HepG2 (cell line): ENCODE data around the gene USF1. TPM values are rescaled to one million over a fixed set of nuclear protein-coding genes. Genes with fewer than 3 reads are reported as not detected.
"Not testable (repeated sequence)": the region's sequence is repeated elsewhere in the genome, so short reads cannot be mapped to it uniquely, and the experiment has no call there.

Experiments
- ATAC-seq: fragments of 200-7000 bp; cut with Tn5 transposase; 3 replicates; pipeline ENCODE4 v1.9.1; 2020; ENCODE audit warnings: mild to moderate bottlenecking, moderate library complexity
- BruUV-seq: library from RNA; stranded (reverse); fragments of 400-500 nt; replicated peaks from 2 replicates; lab custom pipeline; 2021; lab: Mats Ljungman, UMichigan
- CTCF ChIA-PET: fragments of 300-600 bp; formaldehyde crosslinking; extraction: SDS; loops from one replicate; lab custom pipeline; 2021; ENCODE audit warnings: low total read pairs, inconsistent platforms, low intra/inter-chr PET ratio; lab: Yijun Ruan, JAX
- POLR2A ChIA-PET: fragments of 350-600 bp; sonication (Branson Sonifier 250); formaldehyde crosslinking; loops from one replicate; lab custom pipeline; 2020; ENCODE audit warnings: antibody characterized with exemption, inconsistent platforms; lab: Yijun Ruan, JAX
- DNase-seq: peaks from one replicate; pipeline ENCODE4 v3.0.0-alpha.2; 2015; ENCODE audit warnings: low spot score
- FAIRE-seq: peaks from 3 replicates; lab custom pipeline; 2011; peaks lifted over from hg19 to GRCh38; lab: Jason Lieb, UNC
- H2AFZ ChIP-seq: one replicate; pipeline ENCODE4 v1.6.1; 2011; ENCODE audit warnings: low read length, inconsistent platforms
- H3K27ac ChIP-seq: fragments of 300-600 bp; 3 replicates; pipeline ENCODE4 v1.8.0; 2011; ENCODE audit warnings: mixed run types, mild to moderate bottlenecking, mixed read lengths, low read length, inconsistent platforms; ENCODE audit not compliant: insufficient read depth; ENCODE audit errors: extremely low read length
- H3K27me3 ChIP-seq, 2 experiments: fragments of 200-600 bp in 1 of 2; 2 replicates in 1 of 2; 3 replicates in 1 of 2; pipeline versions ENCODE4 v1.6.0 to v1.8.0; 2011; ENCODE audit warnings: low read length in 2 of 2, mild to moderate bottlenecking in 2 of 2, moderate library complexity in 2 of 2, inconsistent platforms in 1 of 2; ENCODE audit not compliant: insufficient read depth in 2 of 2, control insufficient read depth in 1 of 2
- H3K36me3 ChIP-seq, 2 experiments: fragments of 200-600 bp in 1 of 2; replicated peaks in 1 of 2; 2 replicates in 1 of 2; 3 replicates in 1 of 2; pipeline versions ENCODE4 v1.5.1 to v1.8.0; 2011; ENCODE audit warnings: low read length in 2 of 2, inconsistent platforms in 1 of 2; ENCODE audit not compliant: insufficient read depth in 2 of 2, control insufficient read depth in 1 of 2
- H3K4me1 ChIP-seq: 2 replicates; pipeline ENCODE4 v1.5.1; 2012; ENCODE audit warnings: low read length, inconsistent platforms; ENCODE audit not compliant: insufficient read depth
- H3K4me2 ChIP-seq: 2 replicates; pipeline ENCODE4 v1.6.0; 2011; ENCODE audit warnings: low read depth, low read length, inconsistent platforms
- H3K4me3 ChIP-seq, 3 experiments: fragments of 200-600 bp in 1 of 3; sonication (generic), shearing (Covaris generic) in 1 of 3; replicated peaks in 1 of 3; 2 replicates each; pipeline ENCODE4 v1.5.1; 2011 to 2016; ENCODE audit warnings: low read length in 3 of 3, inconsistent platforms in 2 of 3, low read depth in 2 of 3, mild to moderate bottlenecking in 2 of 3, control low read depth in 1 of 3, mixed read lengths in 1 of 3; ENCODE audit not compliant: insufficient read depth in 1 of 3
- H3K79me2 ChIP-seq: one replicate; pipeline ENCODE4 v1.6.1; 2011; ENCODE audit warnings: low read length, inconsistent platforms; ENCODE audit not compliant: insufficient read depth
- H3K9ac ChIP-seq: 2 replicates; pipeline ENCODE4 v1.6.0; 2011; ENCODE audit warnings: mild to moderate bottlenecking, low read depth, low read length, inconsistent platforms; ENCODE audit not compliant: insufficient read depth
- H3K9me3 ChIP-seq: 2 replicates; pipeline ENCODE4 v1.5.1; 2012; ENCODE audit warnings: mild to moderate bottlenecking, low read length
- H4K20me1 ChIP-seq: 2 replicates; pipeline ENCODE4 v1.6.0; 2011; ENCODE audit warnings: inconsistent platforms, mild to moderate bottlenecking, low read length, moderate library complexity; ENCODE audit not compliant: insufficient read depth
- KDM1A ChIP-seq: IDR thresholded peaks from 2 replicates; pipeline ENCODE4 v1.6.1; 2016; ENCODE audit warnings: missing compliant biosample characterization
- MEF2D ChIP-seq: sonication (generic); formaldehyde crosslinking; IDR thresholded peaks from 2 replicates; pipeline ENCODE4 v1.5.1; 2020; ENCODE audit warnings: mild to moderate bottlenecking, missing genetic modification reagents
- NFYB ChIP-seq: sonication (generic); formaldehyde crosslinking; IDR thresholded peaks from 2 replicates; pipeline ENCODE4 v1.4.0; 2020; ENCODE audit warnings: missing genetic modification reagents
- PHB2 ChIP-seq: fragments of 450-650 bp; IDR thresholded peaks from 2 replicates; pipeline ENCODE4 v1.6.1; 2018; ENCODE audit not compliant: partially characterized antibody
- POLR2G ChIP-seq: fragments of 200-400 bp; formaldehyde crosslinking; IDR thresholded peaks from 2 replicates; pipeline ENCODE4 v1.6.1; 2018; ENCODE audit warnings: mild to moderate bottlenecking, low read depth, low read length, moderate library complexity
- PPARG ChIP-seq: conservative IDR thresholded peaks from 2 replicates; pipeline ENCODE4 v1.6.1; 2016; ENCODE audit warnings: missing biosample characterization, missing genetic modification reagents
- REXO4 ChIP-seq: sonication (generic); formaldehyde crosslinking; IDR thresholded peaks from 2 replicates; pipeline ENCODE4 v1.8.0; 2022; ENCODE audit warnings: missing genetic modification reagents, mild to moderate bottlenecking, borderline replicate concordance
- SALL2 ChIP-seq: sonication (generic); formaldehyde crosslinking; IDR thresholded peaks from 2 replicates; pipeline ENCODE4 v1.8.1; 2023; ENCODE audit warnings: mild to moderate bottlenecking, missing genetic modification reagents, inconsistent platforms
- SMC3 ChIP-seq: IDR thresholded peaks from 2 replicates; pipeline ENCODE4 v1.6.1; 2011; ENCODE audit warnings: low read length, improper control_type of control experiment
- TOE1 ChIP-seq: sonication (generic); formaldehyde crosslinking; IDR thresholded peaks from 2 replicates; pipeline ENCODE4 v1.4.0; 2020; ENCODE audit warnings: mild to moderate bottlenecking, missing genetic modification reagents
- ZNF251 ChIP-seq: sonication (generic); formaldehyde crosslinking; IDR thresholded peaks from 2 replicates; pipeline ENCODE4 v1.9.0; 2021; ENCODE audit warnings: mild to moderate bottlenecking, missing genetic modification reagents
- ZNF652 ChIP-seq: IDR thresholded peaks from 2 replicates; pipeline ENCODE4 v1.6.1; 2016; ENCODE audit warnings: low read depth, borderline replicate concordance
- WGBS: methylation state at CpG from one replicate; pipeline ENCODE4 v1.1.6; 2017; ENCODE audit warnings: low lambda C conversion rate; 5-methylcytosine and 5-hydroxymethylcytosine counted together
- in situ Hi-C: cut with HindIII; loops from 2 replicates; pipeline ENCODE4 v1.10.0; 2017; ENCODE audit warnings: low pct_unique_long_range_greater_than_20kb; ENCODE audit not compliant: extremely low pct_ligation_motif_present
- intact Hi-C: fragments of 100-400 bp; cut with micrococcal nuclease; formaldehyde crosslinking; loops from one replicate; pipeline ENCODE4 v1.10.0; 2022; ENCODE audit not compliant: unreplicated experiment
- polyA plus RNA-seq, 8 experiments: library from polyadenylated mRNA; depleted of rRNA in 3 of 8; stranded (reverse) in 7 of 8; unstranded in 1 of 8; fragments of >200 nt; fragmentation: Illumina TruSeq in 4 of 8; extraction: Trizol in 4 of 8; gene quantifications; 2 replicates each; pipeline versions ENCODE4 v1.2.1 to v1.2.3, GENCODE V29; 2011 to 2016; ENCODE audit warnings: low read depth in 4 of 8, missing spikeins in 1 of 8, mixed read lengths in 1 of 8; ENCODE audit not compliant: insufficient read depth in 1 of 8
- total RNA-seq, 5 experiments: library from RNA; depleted of rRNA; stranded (reverse); fragments of >200 nt; fragmentation: Illumina TruSeq; extraction: Trizol; gene quantifications; 2 replicates each; pipeline ENCODE4 v1.2.3, GENCODE V29; 2016; ENCODE audit warnings: low read depth in 1 of 5
- TF ChIP-seq, protein P1 (sequence below): IDR thresholded peaks from 2 replicates; pipeline ENCODE4 v1.6.1; 2012; ENCODE audit warnings: low read depth, low read length, improper control_type of control experiment
- TF ChIP-seq, protein P2 (sequence below): sonication (generic); formaldehyde crosslinking; conservative IDR thresholded peaks from 2 replicates; pipeline ENCODE4 v1.4.0; 2020; ENCODE audit warnings: missing genetic modification reagents
- TF ChIP-seq, protein P3 (sequence below): IDR thresholded peaks from 2 replicates; pipeline ENCODE4 v1.6.1; 2016; ENCODE audit warnings: mild to moderate bottlenecking, missing biosample characterization, missing genetic modification reagents

The USF1 gene
- total and polyA plus RNA-seq, 2 of the 13 experiments (the other 11 are each of a cell fraction or from before 2014, with no cell fraction given), result 26.9 to 39.4 TPM

DNA sequence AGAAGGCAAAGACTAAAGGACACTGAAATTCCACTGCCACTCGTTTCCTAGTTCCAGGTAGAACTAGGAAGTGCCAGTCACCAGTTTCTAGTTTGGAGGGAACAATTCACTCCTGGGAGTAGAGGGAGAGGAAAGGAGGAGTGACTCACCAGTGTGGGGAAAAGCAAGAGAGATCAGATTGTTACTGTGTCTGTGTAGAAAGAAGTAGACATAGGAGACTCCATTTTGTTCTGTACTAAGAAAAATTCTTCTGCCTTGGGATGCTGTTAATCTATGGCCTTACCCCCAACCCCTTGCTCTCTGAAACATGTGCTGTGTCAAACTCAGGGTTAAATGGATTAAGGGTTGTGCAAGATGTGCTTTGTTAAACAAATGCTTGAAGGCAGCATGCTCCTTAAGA is 29.1 kb downstream of the USF1 start:
- H4K20me1 ChIP-seq, H3K4me3 ChIP-seq, POLR2A ChIA-PET, FAIRE-seq, CTCF ChIA-PET, intact Hi-C loops, H3K9ac ChIP-seq, in situ Hi-C loops, H3K9me3 ChIP-seq, ATAC-seq, H3K36me3 ChIP-seq, H2AFZ ChIP-seq, BruUV-seq, H3K27me3 ChIP-seq, H3K27ac ChIP-seq, H3K4me2 ChIP-seq: not testable (repeated sequence)
- peak; percentile 19; the same call in 1 of the 2 replicates for TF ChIP-seq ZNF652
- DNase-seq, result peak; percentile 20
- 36% methylated on average over 1 of the region's 1 CpG for WGBS
- H3K79me2 ChIP-seq, result peaks cover 55% of the 10 kb centered on the region
- peaks cover 71% of the 10 kb centered on the region for H3K4me1 ChIP-seq

DNA sequence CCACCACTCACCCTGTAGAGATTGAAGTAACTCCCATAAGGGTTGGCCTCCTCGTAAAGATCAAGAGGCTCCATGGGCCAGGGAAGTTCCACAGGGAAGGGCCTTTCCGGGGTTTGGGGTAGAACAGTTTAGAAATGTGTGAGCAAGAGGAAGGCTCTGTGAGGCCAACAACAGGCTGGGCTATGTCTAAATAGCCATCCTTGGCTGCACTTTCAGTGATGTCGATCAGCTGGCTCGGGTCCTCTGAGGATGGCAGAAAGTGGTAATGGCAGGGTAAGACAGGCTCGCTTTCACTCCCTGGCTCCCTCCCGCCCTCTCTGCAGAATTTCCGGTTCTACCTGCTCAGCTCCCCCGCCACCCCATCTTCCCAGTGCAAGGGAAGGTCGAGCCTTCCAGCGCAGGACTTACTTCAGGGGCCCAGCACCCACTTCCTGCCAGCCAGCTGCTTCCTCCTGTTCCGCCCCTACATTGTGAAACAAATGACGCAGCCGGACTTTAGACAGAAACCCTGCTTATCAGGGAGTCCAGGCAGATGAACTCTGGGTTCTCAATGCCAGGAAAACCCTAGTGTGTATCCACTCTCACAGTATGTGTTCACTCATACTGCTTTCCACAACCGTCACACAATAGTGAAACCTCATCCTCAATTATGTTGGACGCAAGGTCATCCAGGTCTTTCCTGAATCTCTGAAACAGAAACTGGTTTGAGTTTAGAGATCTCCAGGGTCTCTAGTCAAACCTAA is 32.1 kb downstream of the USF1 start:
- intact Hi-C loops, result loop anchor here (1.0 kb wide), 1 partner anchor 8 kb away; the partner anchor contains the start of gene F11R
- Histone ChIP-seq H3K4me1 (peaks cover 57% of the 10 kb centered on the region), H3K27ac (peak overlapping the region; percentile 91), H3K9ac (peak overlapping the region; percentile 69), H4K20me1 (0 out of 2 replicates have a peak, but pooled peaks cover 2% of the 10 kb centered on the region), H3K9me3 (no peaks in the 10 kb centered on the region), H3K79me2 (peaks cover 57% of the 10 kb centered on the region), H3K27me3 (no peaks in the 10 kb centered on the region), H3K4me3 (peak overlapping the region; percentile 44 to 65 (median 51)), H3K4me2 (peak overlapping the region; percentile 88), H2AFZ (no peak overlapping the region), H3K36me3 (no peaks in the 10 kb centered on the region)
- no TSS peak for BruUV-seq
- under 1% methylated on average over 13 of the region's 15 CpGs for WGBS
- ChIA-PET POLR2A (interaction anchor here (0.6 to 2.8 kb wide), 17 partner anchors 8 to 300 kb away, joined by 3 to 38 read pairs (median 4); partner anchors contain the start of genes DEDD, F11R, NDUFS2 and NIT1), CTCF (no interaction called here)
- FAIRE-seq, result peak; percentile 93
- ATAC-seq, result peak; percentile 95
- DNase-seq, result peak; percentile 99
- in situ Hi-C loops, result no loop called here
- TF ChIP-seq PHB2, result no peak
- TF ChIP-seq ZNF251 (CRISPR knock-in tag), result no peak
- peak; percentile 89 for TF ChIP-seq POLR2G
- TF ChIP-seq NFYB, result peak; percentile 20; the same call in 1 of the 2 replicates
- TF ChIP-seq REXO4 (CRISPR knock-in tag), result no peak
- TF ChIP-seq PPARG (CRISPR knock-in tag), result peak; percentile 64
- TF ChIP-seq MEF2D (CRISPR knock-in tag), result peak; percentile 90
- TF ChIP-seq, protein P1, sequence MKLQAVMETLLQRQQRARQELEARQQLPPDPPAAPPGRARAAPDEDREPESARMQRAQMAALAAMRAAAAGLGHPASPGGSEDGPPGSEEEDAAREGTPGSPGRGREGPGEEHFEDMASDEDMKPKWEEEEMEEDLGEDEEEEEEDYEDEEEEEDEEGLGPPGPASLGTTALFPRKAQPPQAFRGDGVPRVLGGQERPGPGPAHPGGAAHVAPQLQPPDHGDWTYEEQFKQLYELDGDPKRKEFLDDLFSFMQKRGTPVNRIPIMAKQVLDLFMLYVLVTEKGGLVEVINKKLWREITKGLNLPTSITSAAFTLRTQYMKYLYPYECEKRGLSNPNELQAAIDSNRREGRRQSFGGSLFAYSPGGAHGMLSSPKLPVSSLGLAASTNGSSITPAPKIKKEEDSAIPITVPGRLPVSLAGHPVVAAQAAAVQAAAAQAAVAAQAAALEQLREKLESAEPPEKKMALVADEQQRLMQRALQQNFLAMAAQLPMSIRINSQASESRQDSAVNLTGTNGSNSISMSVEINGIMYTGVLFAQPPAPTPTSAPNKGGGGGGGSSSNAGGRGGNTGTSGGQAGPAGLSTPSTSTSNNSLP, result peak; percentile 36; the same call in 1 of the 2 replicates
- TF ChIP-seq TOE1, result peak; percentile 56; the same call in 1 of the 2 replicates
- no peak; the same call in 1 of the 2 replicates for TF ChIP-seq SALL2 (CRISPR knock-in tag)
- TF ChIP-seq, protein P2, sequence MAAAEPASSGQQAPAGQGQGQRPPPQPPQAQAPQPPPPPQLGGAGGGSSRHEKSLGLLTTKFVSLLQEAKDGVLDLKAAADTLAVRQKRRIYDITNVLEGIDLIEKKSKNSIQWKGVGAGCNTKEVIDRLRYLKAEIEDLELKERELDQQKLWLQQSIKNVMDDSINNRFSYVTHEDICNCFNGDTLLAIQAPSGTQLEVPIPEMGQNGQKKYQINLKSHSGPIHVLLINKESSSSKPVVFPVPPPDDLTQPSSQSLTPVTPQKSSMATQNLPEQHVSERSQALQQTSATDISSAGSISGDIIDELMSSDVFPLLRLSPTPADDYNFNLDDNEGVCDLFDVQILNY, result 0 out of 2 replicates have a peak, but pooled peaks have one; percentile 47
- no peak; the same call in 1 of the 2 replicates for TF ChIP-seq SMC3
- TF ChIP-seq, protein P3, sequence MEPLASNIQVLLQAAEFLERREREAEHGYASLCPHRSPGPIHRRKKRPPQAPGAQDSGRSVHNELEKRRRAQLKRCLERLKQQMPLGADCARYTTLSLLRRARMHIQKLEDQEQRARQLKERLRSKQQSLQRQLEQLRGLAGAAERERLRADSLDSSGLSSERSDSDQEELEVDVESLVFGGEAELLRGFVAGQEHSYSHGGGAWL (CRISPR knock-in tag), result 0 out of 2 replicates have a peak, but pooled peaks have one; percentile 54
- TF ChIP-seq KDM1A (CRISPR knock-in tag), result peak; percentile 69
